ENCODE data around the gene HERPUD2.
"Not testable (repeated sequence)": the region's sequence is repeated elsewhere in the genome, so short reads cannot be mapped to it uniquely, and the experiment has no call there.

The HERPUD2 gene

DNA sequence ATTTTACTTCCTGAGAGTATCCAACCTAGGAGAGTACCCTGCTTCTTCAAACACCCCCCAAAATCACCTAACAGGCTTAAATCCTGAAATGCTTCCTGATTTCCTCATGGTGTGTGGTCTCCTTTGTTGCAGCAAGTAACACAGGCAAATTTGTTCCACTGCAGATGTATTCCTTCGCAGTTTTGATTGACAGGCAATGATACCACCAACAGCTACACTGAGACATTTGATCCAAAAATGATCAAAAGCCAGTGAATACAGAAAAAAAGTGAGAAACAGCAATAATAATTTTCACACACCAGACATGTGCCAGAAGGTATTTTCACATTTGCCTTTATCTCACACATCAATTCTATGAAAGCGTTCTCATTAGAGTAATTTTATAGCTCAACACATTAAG lies 95.9 kb downstream of the HERPUD2 start:
- DNase-seq, result no peak

DNA sequence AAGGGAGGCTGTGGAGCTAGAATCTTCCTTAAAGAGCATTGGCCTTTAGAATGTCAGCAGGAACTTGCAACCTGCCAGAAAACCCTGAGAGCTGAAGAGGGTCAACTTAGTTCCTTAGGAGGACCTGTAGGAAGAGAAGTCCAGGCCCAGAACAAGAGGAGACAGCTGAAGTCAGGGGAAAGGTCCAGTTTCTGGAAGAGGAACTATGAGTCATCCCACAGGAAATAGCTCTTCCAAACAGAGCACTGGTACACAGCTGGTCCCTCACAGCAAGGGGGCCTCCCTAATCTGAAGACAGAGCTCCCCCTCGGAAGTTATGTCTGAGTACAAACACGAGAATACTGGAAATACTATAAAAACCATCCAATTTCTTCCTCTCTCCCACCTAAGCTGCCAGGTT lies 98.9 kb downstream of the HERPUD2 start:
- no peak for DNase-seq

- DNase-seq, result peak; percentile 30
These were observed 101.0 kb downstream of the HERPUD2 start for GRCh38 chr7:35593899-35594298.

DNA sequence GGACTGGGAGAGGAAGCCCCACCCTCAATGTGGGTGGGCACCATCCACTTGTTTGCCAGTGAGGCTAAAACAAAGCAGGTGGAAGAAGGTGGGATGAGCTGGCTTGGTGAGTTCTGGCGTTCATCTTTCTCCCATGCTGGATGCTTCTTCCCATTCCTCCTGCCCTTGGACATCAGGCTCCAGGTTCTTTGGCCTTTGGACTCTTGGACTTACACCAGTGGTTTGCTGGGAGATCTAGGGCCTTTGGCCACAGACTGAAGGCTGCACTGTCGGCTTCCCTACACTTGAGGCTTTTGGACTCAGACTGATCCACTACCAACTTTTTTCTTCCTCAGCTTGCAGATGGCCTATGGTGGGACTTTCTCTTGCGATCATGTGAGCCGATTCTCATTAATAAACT lies 106.3 kb downstream of the HERPUD2 start:
- no peak for DNase-seq

GRCh38 chr7:35584990-35585389 lies 109.9 kb downstream of the HERPUD2 start:
- DNase-seq, result no peak

DNA sequence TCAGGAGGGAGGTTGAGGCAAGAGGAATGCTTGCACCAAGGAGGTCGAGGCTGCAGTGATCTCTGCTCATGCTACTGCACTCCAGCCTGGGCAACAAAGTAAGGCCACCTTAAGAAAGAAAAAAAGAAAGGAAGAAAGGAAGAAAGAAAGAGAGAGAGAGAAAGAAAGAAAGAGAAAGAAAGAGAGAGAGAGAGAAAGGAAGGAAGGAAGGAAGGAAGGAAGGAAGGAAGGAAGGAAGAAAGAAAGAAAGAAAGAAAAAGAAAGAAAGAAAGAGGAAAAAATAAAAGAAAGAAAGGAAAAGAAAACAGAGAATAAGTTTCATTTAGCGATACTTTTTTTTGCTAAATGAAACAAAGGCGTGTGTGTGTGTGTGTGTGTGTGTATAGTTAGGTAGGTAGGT lies 110.4 kb downstream of the HERPUD2 start:
- not testable (repeated sequence) for DNase-seq
